Measurements from ENCODE around the gene PDE3B. TPM values are rescaled to one million over a fixed set of nuclear protein-coding genes. Genes with fewer than 3 reads are reported as not detected.
A peak's percentile ranks its signal among the peaks of the same experiment; 100 is the strongest.

The PDE3B gene
- total and polyA plus RNA-seq, 9 of the 15 experiments (the other 6 are each of a cell fraction or from before 2014, with no cell fraction given), result 2.3 to 22.5 (median 12.2) TPM

DNA sequence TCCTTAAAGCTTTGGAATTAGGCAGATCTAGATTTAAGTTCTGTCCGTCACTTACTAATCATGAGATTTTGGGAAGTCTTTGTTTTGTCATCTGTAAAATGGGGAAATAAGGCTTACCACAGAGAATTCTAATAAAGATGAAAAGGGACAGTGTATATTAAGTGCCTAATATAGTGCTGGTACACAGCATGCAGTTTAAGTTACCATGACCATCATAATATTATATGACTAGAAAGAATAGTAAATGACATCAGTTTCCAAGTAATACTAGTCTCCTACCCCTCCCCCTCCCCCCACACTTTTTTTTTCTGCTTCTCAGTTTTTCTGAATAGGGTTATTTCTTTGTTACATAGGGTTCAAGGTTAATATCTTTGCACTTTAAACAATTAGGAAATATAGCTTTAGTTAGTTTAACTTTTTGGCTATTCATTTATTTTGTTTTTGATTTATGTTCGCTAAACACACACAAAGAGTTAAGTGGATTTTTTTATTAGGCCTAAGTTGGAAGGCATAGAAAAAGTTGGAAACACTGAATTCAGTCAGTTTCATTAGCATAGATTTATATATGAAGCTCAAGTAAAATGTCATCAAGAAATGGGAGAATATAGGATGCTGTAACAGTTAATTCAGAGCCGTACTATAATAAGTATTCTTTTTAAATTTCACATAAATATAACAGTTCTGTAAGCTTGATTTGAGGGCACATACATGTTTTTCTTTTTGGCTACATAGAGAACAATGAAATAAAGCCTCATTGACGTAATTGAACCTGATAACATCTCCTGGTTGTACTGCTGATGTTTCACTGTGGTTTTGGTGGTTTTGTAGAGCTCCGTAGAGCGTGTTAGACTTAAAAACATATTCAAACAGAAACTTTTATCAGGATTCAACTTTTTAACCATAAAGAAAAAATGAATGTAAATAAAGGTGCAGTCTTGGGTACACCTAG, 121.2 kb downstream of the PDE3B start (continued):
- TF ChIP-seq, protein P1, sequence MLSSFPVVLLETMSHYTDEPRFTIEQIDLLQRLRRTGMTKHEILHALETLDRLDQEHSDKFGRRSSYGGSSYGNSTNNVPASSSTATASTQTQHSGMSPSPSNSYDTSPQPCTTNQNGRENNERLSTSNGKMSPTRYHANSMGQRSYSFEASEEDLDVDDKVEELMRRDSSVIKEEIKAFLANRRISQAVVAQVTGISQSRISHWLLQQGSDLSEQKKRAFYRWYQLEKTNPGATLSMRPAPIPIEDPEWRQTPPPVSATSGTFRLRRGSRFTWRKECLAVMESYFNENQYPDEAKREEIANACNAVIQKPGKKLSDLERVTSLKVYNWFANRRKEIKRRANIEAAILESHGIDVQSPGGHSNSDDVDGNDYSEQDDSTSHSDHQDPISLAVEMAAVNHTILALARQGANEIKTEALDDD (IDR thresholded peaks at IDR 0.05), result peak; percentile 68
- TF ChIP-seq FUS (optimal IDR thresholded peaks at IDR 0.05; ENCODE audit: low read depth, low read length), result no peak
- TF ChIP-seq FOXA3 (CRISPR knock-in tag; conservative IDR thresholded peaks at IDR 0.05 in 1 of 2, IDR thresholded peaks at IDR 0.05 in 1 of 2), result peak in 1 of 2 experiments; percentile 56; a peak in 2 of 4 replicates
- no peak for TF ChIP-seq MAFG (tag; conservative IDR thresholded peaks at IDR 0.05)
- TF ChIP-seq CREB1 (IDR thresholded peaks at IDR 0.05), result peak; percentile 62
- no peak for TF ChIP-seq CREB1 (CRISPR knock-in tag; IDR thresholded peaks at IDR 0.05)
- TF ChIP-seq, protein P2, sequence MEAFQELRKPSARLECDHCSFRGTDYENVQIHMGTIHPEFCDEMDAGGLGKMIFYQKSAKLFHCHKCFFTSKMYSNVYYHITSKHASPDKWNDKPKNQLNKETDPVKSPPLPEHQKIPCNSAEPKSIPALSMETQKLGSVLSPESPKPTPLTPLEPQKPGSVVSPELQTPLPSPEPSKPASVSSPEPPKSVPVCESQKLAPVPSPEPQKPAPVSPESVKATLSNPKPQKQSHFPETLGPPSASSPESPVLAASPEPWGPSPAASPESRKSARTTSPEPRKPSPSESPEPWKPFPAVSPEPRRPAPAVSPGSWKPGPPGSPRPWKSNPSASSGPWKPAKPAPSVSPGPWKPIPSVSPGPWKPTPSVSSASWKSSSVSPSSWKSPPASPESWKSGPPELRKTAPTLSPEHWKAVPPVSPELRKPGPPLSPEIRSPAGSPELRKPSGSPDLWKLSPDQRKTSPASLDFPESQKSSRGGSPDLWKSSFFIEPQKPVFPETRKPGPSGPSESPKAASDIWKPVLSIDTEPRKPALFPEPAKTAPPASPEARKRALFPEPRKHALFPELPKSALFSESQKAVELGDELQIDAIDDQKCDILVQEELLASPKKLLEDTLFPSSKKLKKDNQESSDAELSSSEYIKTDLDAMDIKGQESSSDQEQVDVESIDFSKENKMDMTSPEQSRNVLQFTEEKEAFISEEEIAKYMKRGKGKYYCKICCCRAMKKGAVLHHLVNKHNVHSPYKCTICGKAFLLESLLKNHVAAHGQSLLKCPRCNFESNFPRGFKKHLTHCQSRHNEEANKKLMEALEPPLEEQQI (IDR thresholded peaks at IDR 0.05), result peak; percentile 56; the same call in 1 of the 2 replicates
- TF ChIP-seq KDM1A (IDR thresholded peaks at IDR 0.05), result peak in 1 of 2 experiments; percentile 83; a peak in 2 of 4 replicates
- TF ChIP-seq HMG20B (CRISPR knock-in tag; IDR thresholded peaks at IDR 0.05), result no peak
- TF ChIP-seq, protein P3, sequence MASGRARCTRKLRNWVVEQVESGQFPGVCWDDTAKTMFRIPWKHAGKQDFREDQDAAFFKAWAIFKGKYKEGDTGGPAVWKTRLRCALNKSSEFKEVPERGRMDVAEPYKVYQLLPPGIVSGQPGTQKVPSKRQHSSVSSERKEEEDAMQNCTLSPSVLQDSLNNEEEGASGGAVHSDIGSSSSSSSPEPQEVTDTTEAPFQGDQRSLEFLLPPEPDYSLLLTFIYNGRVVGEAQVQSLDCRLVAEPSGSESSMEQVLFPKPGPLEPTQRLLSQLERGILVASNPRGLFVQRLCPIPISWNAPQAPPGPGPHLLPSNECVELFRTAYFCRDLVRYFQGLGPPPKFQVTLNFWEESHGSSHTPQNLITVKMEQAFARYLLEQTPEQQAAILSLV (tag; IDR thresholded peaks at IDR 0.05), result no peak
- TF ChIP-seq ZNF766 (CRISPR knock-in tag; conservative IDR thresholded peaks at IDR 0.05), result peak; percentile 85
- TF ChIP-seq BCOR (IDR thresholded peaks at IDR 0.05), result peak; percentile 78; the same call in 1 of the 2 replicates
- 0 out of 2 replicates have a peak, but pooled peaks have one; percentile 24 for TF ChIP-seq GABPA (tag; conservative IDR thresholded peaks at IDR 0.05; ENCODE audit: low read depth)
- TF ChIP-seq SMARCE1 (IDR thresholded peaks at IDR 0.05), result peak; percentile 93; the same call in 1 of the 2 replicates
- no peak for TF ChIP-seq ELF1 (tag; IDR thresholded peaks at IDR 0.05)
- no peak for TF ChIP-seq RBFOX2 (IDR thresholded peaks at IDR 0.05; ENCODE audit: low read depth, low read length)
- TF ChIP-seq, protein P4, sequence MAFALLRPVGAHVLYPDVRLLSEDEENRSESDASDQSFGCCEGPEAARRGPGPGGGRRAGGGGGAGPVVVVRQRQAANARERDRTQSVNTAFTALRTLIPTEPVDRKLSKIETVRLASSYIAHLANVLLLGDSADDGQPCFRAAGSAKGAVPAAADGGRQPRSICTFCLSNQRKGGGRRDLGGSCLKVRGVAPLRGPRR (CRISPR knock-in tag; IDR thresholded peaks at IDR 0.05), result no peak
- peak; percentile 74 for TF ChIP-seq ARID1B (IDR thresholded peaks at IDR 0.05)
- peak; percentile 5; the same call in 1 of the 2 replicates for TF ChIP-seq MAFK (IDR thresholded peaks at IDR 0.05; ENCODE audit: low read length)
- 0 out of 4 replicates have a peak, but pooled peaks of 1 of the 2 experiments have one; percentile 32 for TF ChIP-seq TEAD1 (CRISPR knock-in tag; IDR thresholded peaks at IDR 0.05)
- TF ChIP-seq, protein P5, sequence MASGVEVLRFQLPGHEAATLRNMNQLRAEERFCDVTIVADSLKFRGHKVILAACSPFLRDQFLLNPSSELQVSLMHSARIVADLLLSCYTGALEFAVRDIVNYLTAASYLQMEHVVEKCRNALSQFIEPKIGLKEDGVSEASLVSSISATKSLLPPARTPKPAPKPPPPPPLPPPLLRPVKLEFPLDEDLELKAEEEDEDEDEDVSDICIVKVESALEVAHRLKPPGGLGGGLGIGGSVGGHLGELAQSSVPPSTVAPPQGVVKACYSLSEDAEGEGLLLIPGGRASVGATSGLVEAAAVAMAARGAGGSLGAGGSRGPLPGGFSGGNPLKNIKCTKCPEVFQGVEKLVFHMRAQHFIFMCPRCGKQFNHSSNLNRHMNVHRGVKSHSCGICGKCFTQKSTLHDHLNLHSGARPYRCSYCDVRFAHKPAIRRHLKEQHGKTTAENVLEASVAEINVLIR (CRISPR knock-in tag; IDR thresholded peaks at IDR 0.05), result peak; percentile 82
- TF ChIP-seq LEF1 (IDR thresholded peaks at IDR 0.05), result peak; percentile 67; the same call in 1 of the 2 replicates

Measured in K562 (cell line).